ENCODE results near the gene PGLYRP3. TPM values are rescaled to one million over a fixed set of nuclear protein-coding genes. Genes with fewer than 3 reads are reported as not detected.

PGLYRP3 gene
- total RNA-seq, 2 donors from 2014 or later, result not detected

- H3K9me3 ChIP-seq, result no peaks in the 10 kb centered on the region
- TF ChIP-seq CTCF (IDR thresholded peaks at IDR 0.05) (no peak), POLR2A (IDR thresholded peaks at IDR 0.05) (no peak)
- WGBS, 2 donors, result 35 to 61% methylated on average over 6 of the region's 6 CpGs
- H3K4me3 ChIP-seq, result no peak overlapping the region
- no peaks in the 10 kb centered on the region for H3K36me3 ChIP-seq (replicated peaks in 1 of 2; ENCODE audit: insufficient read depth in 1 of 2, low read depth in 2 of 2)
- H3K27me3 ChIP-seq, result peaks cover 5 to 32% of the 10 kb centered on the region in 2 donors
- intact Hi-C loops (cut with DNase I), result no loop called here
- H3K4me1 ChIP-seq, result peaks cover 17% of the 10 kb centered on the region
- ATAC-seq (no peak), DNase-seq (no peak)
- H3K27ac ChIP-seq, result no peak overlapping the region
These were observed 50.7 kb downstream of the PGLYRP3 start for GRCh38 chr1:153262070-153262366.

GRCh38 chr1:153261281-153262069 is 51.3 kb downstream of the PGLYRP3 start:
- H3K4me1 ChIP-seq, result peaks cover 17% of the 10 kb centered on the region
- ATAC-seq, result peak; percentile 33
- 2 to 49% methylated on average over 2 to 61 of the region's 80 CpGs for WGBS, 2 donors
- no peak overlapping the region for H3K27ac ChIP-seq
- H3K36me3 ChIP-seq (replicated peaks in 1 of 2; ENCODE audit: insufficient read depth in 1 of 2, low read depth in 2 of 2), result no peaks in the 10 kb centered on the region
- no peaks in the 10 kb centered on the region for H3K9me3 ChIP-seq
- peak in 3 of 4 donors; percentile 18 to 30 (median 19) for DNase-seq
- H3K4me3 ChIP-seq, result peak overlapping the region in 1 of 2 donors; percentile 20
- no peak for TF ChIP-seq POLR2A (IDR thresholded peaks at IDR 0.05)
- TF ChIP-seq CTCF (IDR thresholded peaks at IDR 0.05), result no peak
- intact Hi-C loops (cut with DNase I), result no loop called here
- H3K27me3 ChIP-seq, result peaks cover 5 to 32% of the 10 kb centered on the region in 2 donors

- WGBS, 2 donors, result 20 to 47% methylated on average over 14 to 20 of the region's 45 CpGs
- no peak for ATAC-seq
- H3K27ac ChIP-seq, result no peak overlapping the region
- H3K27me3 ChIP-seq, result peaks cover 5 to 32% of the 10 kb centered on the region in 2 donors
- DNase-seq, result no peak
- H3K36me3 ChIP-seq (replicated peaks in 1 of 2; ENCODE audit: insufficient read depth in 1 of 2, low read depth in 2 of 2), result no peaks in the 10 kb centered on the region
- intact Hi-C loops (cut with DNase I), result no loop called here
- no peaks in the 10 kb centered on the region for H3K9me3 ChIP-seq
- peaks cover 17% of the 10 kb centered on the region for H3K4me1 ChIP-seq
- TF ChIP-seq POLR2A (IDR thresholded peaks at IDR 0.05) (no peak), CTCF (IDR thresholded peaks at IDR 0.05) (no peak)
- no peak overlapping the region for H3K4me3 ChIP-seq
These were observed 52.0 kb downstream of the PGLYRP3 start for GRCh38 chr1:153260585-153261280.

- H3K27me3 ChIP-seq, result peaks cover 5 to 29% of the 10 kb centered on the region in 2 donors
- no peak within 1 kb of the TSS for H3K27ac ChIP-seq
- 70 to 100% methylated on average over 1 to 3 of the region's 3 CpGs for WGBS, 2 donors
These were observed 53.4 kb downstream of the PGLYRP3 start, which contains the start of gene LORICRIN for GRCh38 chr1:153259387-153259786. TSS of gene LORICRIN (plus strand) at chr1:153259687. CDS start at chr1:153260950, 1,263 bp downstream.

More at GRCh38 chr1:153259387-153259786, 53.4 kb downstream of the PGLYRP3 start, which contains the start of gene LORICRIN:
- ATAC-seq (no peak), DNase-seq (no peak)
- no peak within 1 kb of the TSS for H3K4me3 ChIP-seq
- no peak for TF ChIP-seq POLR2A (IDR thresholded peaks at IDR 0.05)
- TF ChIP-seq CTCF (IDR thresholded peaks at IDR 0.05), result no peak
- intact Hi-C loops (cut with DNase I), result no loop called here
- H3K9me3 ChIP-seq, result no peaks in the 10 kb centered on the region
- no peaks in the 10 kb centered on the region for H3K36me3 ChIP-seq (replicated peaks in 1 of 2; ENCODE audit: insufficient read depth in 1 of 2, low read depth in 2 of 2)
- H3K4me1 ChIP-seq, result peaks cover 17% of the 10 kb centered on the region

All from body of pancreas (tissue), 4 donors.